ENCODE measurements around the gene SLC22A1. TPM values are rescaled to one million over a fixed set of nuclear protein-coding genes. Genes with fewer than 3 reads are reported as not detected.

The SLC22A1 gene
- total and polyA plus RNA-seq, 2 of the 8 experiments (the other 6 are each of a cell fraction or from before 2014, with no cell fraction given) = 0.12 to 0.45 TPM

GRCh38 chr6:160190081-160190480 lies 68.5 kb downstream of the SLC22A1 start:
- Histone ChIP-seq H2BK15ac (ENCODE audit: low read length) (no peak overlapping the region), H3K79me1 (ENCODE audit: low read depth, low read length) (no peaks in the 10 kb centered on the region), H2BK5ac (ENCODE audit: low read depth, low read length) (no peak overlapping the region), H2AK5ac (ENCODE audit: low read depth, low read length) (no peak overlapping the region), H3K4me2 (ENCODE audit: insufficient read depth in 1 of 2, low read depth in 2 of 2, low read length in 2 of 2) (no peak overlapping the region), H3K4me1 (replicated peaks in 1 of 4; ENCODE audit: control insufficient read depth in 3 of 4, insufficient read depth in 4 of 4, low read length in 3 of 4) (no peaks in the 10 kb centered on the region), H3K56ac (replicated peaks; ENCODE audit: insufficient read length, low read depth, low read length) (no peak overlapping the region), H3K18ac (ENCODE audit: extremely low read depth, low read length) (no peak overlapping the region), H3K14ac (ENCODE audit: insufficient read length) (no peak overlapping the region), H2AFZ (ENCODE audit: low read length) (no peak overlapping the region), H3K4me3 (ENCODE audit: extremely low read depth in 1 of 4, insufficient read depth in 2 of 4, low read depth in 3 of 4, low read length in 4 of 4) (no peak overlapping the region), H3K36me3 (ENCODE audit: control insufficient read depth in 2 of 4, insufficient read depth in 4 of 4, low read length in 3 of 4) (no peaks in the 10 kb centered on the region), H3K27ac (ENCODE audit: low read depth, low read length) (no peak overlapping the region), H4K8ac (ENCODE audit: extremely low read depth, insufficient read depth, low read length) (no peak overlapping the region), H3K9ac (replicated peaks in 1 of 4; ENCODE audit: extremely low read depth in 1 of 4, low read depth in 3 of 4, low read length in 3 of 4) (no peak overlapping the region), H3K79me2 (ENCODE audit: control insufficient read depth in 1 of 2, insufficient read depth in 2 of 2, low read length in 2 of 2) (no peaks in the 10 kb centered on the region), H4K20me1 (replicated peaks in 1 of 2; ENCODE audit: control insufficient read depth in 1 of 2, insufficient read depth in 2 of 2, low read length in 2 of 2) (no peaks in the 10 kb centered on the region), H3K27me3 (replicated peaks in 1 of 4; ENCODE audit: control insufficient read depth in 3 of 4, extremely low read depth in 1 of 4, insufficient read depth in 3 of 4, low read length in 3 of 4) (no peaks in the 10 kb centered on the region), H4K91ac (replicated peaks; ENCODE audit: insufficient read length, low read length) (no peak overlapping the region), H3K23ac (ENCODE audit: insufficient read length) (no peak overlapping the region), H2BK20ac (ENCODE audit: low read length) (no peak overlapping the region), H3K23me2 (ENCODE audit: low read depth, low read length) (no peaks in the 10 kb centered on the region), H3K4ac (replicated peaks; ENCODE audit: insufficient read length, low read depth, low read length) (no peak overlapping the region), H3K9me3 (ENCODE audit: insufficient read depth in 2 of 2, low read depth in 1 of 2, low read length in 1 of 2) (no peaks in the 10 kb centered on the region), H2BK120ac (replicated peaks; ENCODE audit: low read depth, low read length) (no peak overlapping the region), H4K5ac (ENCODE audit: insufficient read length, low read depth, low read length) (no peak overlapping the region), H2BK12ac (ENCODE audit: low read depth, low read length) (no peak overlapping the region)
- POLR2A ChIA-PET (ENCODE audit: partially characterized antibody) = no interaction called here
- TF ChIP-seq SUZ12 (IDR thresholded peaks at IDR 0.05; ENCODE audit: low read length) = no peak
- TF ChIP-seq CTCF (IDR thresholded peaks at IDR 0.05; ENCODE audit: control extremely low read depth in 1 of 3, insufficient read depth in 1 of 3, low read depth in 1 of 3, low read length in 3 of 3) = no peak
- TF ChIP-seq MAFK (IDR thresholded peaks at IDR 0.05; ENCODE audit: low read depth, low read length) = no peak
- no peak for TF ChIP-seq CEBPB (IDR thresholded peaks at IDR 0.05; ENCODE audit: low read depth, low read length)
- TF ChIP-seq NANOG (IDR thresholded peaks at IDR 0.05; ENCODE audit: insufficient read depth, low read depth, low read length, poor library complexity, severe bottlenecking) = no peak
- TF ChIP-seq BCL11A (IDR thresholded peaks at IDR 0.05; ENCODE audit: low read depth in 2 of 2, low read length in 2 of 2) = no peak
- TF ChIP-seq TAF7 (optimal IDR thresholded peaks at IDR 0.05; ENCODE audit: borderline replicate concordance, low read depth, low read length) = no peak
- no peak for TF ChIP-seq KDM1A (IDR thresholded peaks at IDR 0.05; ENCODE audit: borderline replicate concordance, low read length)
- TF ChIP-seq SIRT6 (IDR thresholded peaks at IDR 0.05; ENCODE audit: low read length) = no peak
- TF ChIP-seq TEAD4 (IDR thresholded peaks at IDR 0.05; ENCODE audit: low read depth, low read length) = no peak
- no peak for TF ChIP-seq EGR1 (IDR thresholded peaks at IDR 0.05; ENCODE audit: borderline replicate concordance, low read depth, low read length)
- DNase-seq (ENCODE audit: low read depth in 1 of 2, low spot score in 2 of 2) (no peak), FAIRE-seq (no peak)
- CTCF ChIA-PET (ENCODE audit: partially characterized antibody) = interaction anchor here (0.6 kb wide), 2 partner anchors 337 to 413 kb away, joined by 3 read pairs; no protein-coding TSS in a partner anchor
- WGBS, 2 experiments (ENCODE audit: extremely low coverage in 1 of 2, insufficient coverage in 1 of 2, insufficient read length in 1 of 2, insufficient replicate concordance in 2 of 2, low coverage in 1 of 2, low lambda C conversion rate in 2 of 2, missing lambda C conversion rate in 1 of 2) = 78% methylated on average over 1 of the region's 1 CpG; no CpG with 5 or more reads in 1 of the 2 experiments
